HEK293 (cell line): ENCODE results near the gene PCDHA7.
"Not testable (repeated sequence)": the region's sequence is repeated elsewhere in the genome, so short reads cannot be mapped to it uniquely, and the experiment has no call there.

Source experiments
- CTCF ChIA-PET: fragments of 350-600 bp; formaldehyde crosslinking; extraction: SDS; loops from one replicate; lab custom pipeline; 2021; ENCODE audit warnings: antibody characterized with exemption; lab: Yijun Ruan, JAX
- POLR2A ChIA-PET: fragments of 300-600 bp; formaldehyde crosslinking; extraction: SDS; loops from one replicate; lab custom pipeline; 2020; ENCODE audit warnings: antibody characterized with exemption, inconsistent platforms; lab: Yijun Ruan, JAX
- H3K27ac ChIP-seq: fragments of 200-500 bp; sonication (Bioruptor generic); 2 replicates; pipeline ENCODE4 v1.5.1; 2014; ENCODE audit warnings: low read depth, low read length, control low read depth, inconsistent platforms; ENCODE audit errors: extremely low read depth
- H3K36me3 ChIP-seq, 2 experiments: fragments of 200-500 bp in 1 of 2; sonication (Bioruptor generic) in 1 of 2; 1 replicate in 1 of 2; 2 replicates in 1 of 2; pipeline ENCODE4 v1.5.1; 2014 to 2017; ENCODE audit warnings: inconsistent platforms in 2 of 2, low read length in 2 of 2; ENCODE audit not compliant: control insufficient read depth in 2 of 2, insufficient read depth in 1 of 2
- H3K4me1 ChIP-seq: fragments of 200-500 bp; sonication (Bioruptor generic); 2 replicates; pipeline ENCODE4 v1.5.1; 2014; ENCODE audit warnings: mild to moderate bottlenecking, low read length, inconsistent platforms; ENCODE audit not compliant: control insufficient read depth, insufficient read depth
- H3K4me3 ChIP-seq: 2 replicates; pipeline ENCODE4 v1.5.1; 2011; ENCODE audit warnings: low read depth, mild to moderate bottlenecking, control low read depth, low read length, moderate library complexity
- H3K9me3 ChIP-seq: fragments of 200-500 bp; sonication (Bioruptor generic); 2 replicates; pipeline ENCODE4 v1.5.1; 2014; ENCODE audit warnings: low read depth, low read length, inconsistent platforms; ENCODE audit not compliant: control insufficient read depth, insufficient read depth
- KLF9 ChIP-seq: fragments of 450-650 bp; formaldehyde crosslinking; IDR thresholded peaks from 2 replicates; pipeline ENCODE4 v1.5.1; 2016; ENCODE audit warnings: missing biosample characterization, missing genetic modification characterization, low read depth
- ZBTB1 ChIP-seq: fragments of 450-650 bp; formaldehyde crosslinking; IDR thresholded peaks from 2 replicates; pipeline ENCODE4 v1.5.1; 2016; ENCODE audit warnings: missing biosample characterization, missing genetic modification characterization
- ZBTB10 ChIP-seq: fragments of 450-650 bp; formaldehyde crosslinking; IDR thresholded peaks from 2 replicates; pipeline ENCODE4 v1.5.1; 2016; ENCODE audit warnings: missing biosample characterization, missing genetic modification characterization
- ZBTB48 ChIP-seq: fragments of 450-650 bp; formaldehyde crosslinking; IDR thresholded peaks from 2 replicates; pipeline ENCODE4 v1.5.1; 2016; ENCODE audit warnings: missing biosample characterization, missing genetic modification characterization
- ZBTB7A ChIP-seq: fragments of 450-650 bp; formaldehyde crosslinking; IDR thresholded peaks from 2 replicates; pipeline ENCODE4 v1.5.1; 2016; ENCODE audit warnings: low read depth, missing biosample characterization, missing genetic modification characterization
- ZFP41 ChIP-seq: fragments of 450-650 bp; formaldehyde crosslinking; IDR thresholded peaks from 2 replicates; pipeline ENCODE4 v1.5.1; 2016; ENCODE audit warnings: missing biosample characterization, missing genetic modification characterization, borderline replicate concordance
- ZNF2 ChIP-seq: fragments of 450-650 bp; formaldehyde crosslinking; IDR thresholded peaks from 2 replicates; pipeline ENCODE4 v1.5.1; 2016; ENCODE audit warnings: missing biosample characterization, missing genetic modification characterization
- ZNF341 ChIP-seq: fragments of 450-650 bp; formaldehyde crosslinking; IDR thresholded peaks from 2 replicates; pipeline ENCODE4; 2016; ENCODE audit warnings: low read depth, missing biosample characterization, missing genetic modification characterization
- ZNF354C ChIP-seq: fragments of 450-650 bp; formaldehyde crosslinking; IDR thresholded peaks from 2 replicates; pipeline ENCODE4 v1.5.1; 2016; ENCODE audit warnings: missing biosample characterization, missing genetic modification characterization, low read depth, borderline replicate concordance
- ZNF416 ChIP-seq: fragments of 450-650 bp; formaldehyde crosslinking; IDR thresholded peaks from 2 replicates; pipeline ENCODE4 v1.5.1; 2016; ENCODE audit warnings: missing biosample characterization, missing genetic modification characterization
- ZNF514 ChIP-seq: fragments of 450-650 bp; formaldehyde crosslinking; IDR thresholded peaks from 2 replicates; pipeline ENCODE4 v1.5.1; 2016; ENCODE audit warnings: missing biosample characterization, missing genetic modification characterization
- ZNF549 ChIP-seq: fragments of 450-650 bp; IDR thresholded peaks from 2 replicates; pipeline ENCODE4 v1.5.1; 2018; ENCODE audit warnings: missing biosample characterization, missing genetic modification characterization, mild to moderate bottlenecking, inconsistent platforms, moderate library complexity
- ZNF580 ChIP-seq: fragments of 450-650 bp; formaldehyde crosslinking; IDR thresholded peaks from 2 replicates; pipeline ENCODE4 v1.5.1; 2016; ENCODE audit warnings: missing biosample characterization, missing genetic modification characterization
- ZNF585B ChIP-seq: fragments of 450-650 bp; formaldehyde crosslinking; IDR thresholded peaks from 2 replicates; pipeline ENCODE4 v1.5.1; 2016; ENCODE audit warnings: missing biosample characterization, missing genetic modification characterization
- ZNF664 ChIP-seq: fragments of 450-650 bp; formaldehyde crosslinking; IDR thresholded peaks from 2 replicates; pipeline ENCODE4 v1.5.1; 2016; ENCODE audit warnings: missing biosample characterization, missing genetic modification characterization
- ZNF785 ChIP-seq: fragments of 450-650 bp; formaldehyde crosslinking; IDR thresholded peaks from 2 replicates; pipeline ENCODE4 v1.5.1; 2016; ENCODE audit warnings: missing biosample characterization, missing genetic modification characterization
- ZSCAN30 ChIP-seq: fragments of 450-650 bp; IDR thresholded peaks from 2 replicates; pipeline ENCODE4 v1.5.1; 2018; ENCODE audit warnings: missing biosample characterization, mild to moderate bottlenecking, missing genetic modification characterization, moderate library complexity
- TF ChIP-seq, protein P1 (sequence below): fragments of 450-650 bp; formaldehyde crosslinking; IDR thresholded peaks from 2 replicates; pipeline ENCODE4 v1.5.1; 2017; ENCODE audit warnings: missing biosample characterization, mild to moderate bottlenecking, missing genetic modification characterization, moderate library complexity

The PCDHA7 gene

GRCh38 chr5:140870221-140871201 is 36.4 kb downstream of the PCDHA7 start:
- CTCF ChIA-PET, result interaction anchor here (0.6 to 2.3 kb wide), 5 partner anchors 74 to 998 kb away, joined by 3 to 8 read pairs (median 5); partner anchors contain the start of gene PCDHB1
- no peak overlapping the region for H3K27ac ChIP-seq
- H3K9me3 ChIP-seq, result no peaks in the 10 kb centered on the region
- no peaks in the 10 kb centered on the region for H3K36me3 ChIP-seq
- H3K4me3 ChIP-seq, result no peak overlapping the region
- POLR2A ChIA-PET, result no interaction called here
- no peaks in the 10 kb centered on the region for H3K4me1 ChIP-seq
- TF ChIP-seq ZNF416 (tag by site-specific recombination) (no peak), ZBTB7A (tag by site-specific recombination) (no peak), KLF9 (tag by site-specific recombination) (no peak), ZFP41 (tag by site-specific recombination) (no peak), ZNF2 (tag by site-specific recombination) (no peak), ZBTB1 (no peak), ZNF585B (no peak), ZNF580 (tag by site-specific recombination) (no peak)

DNA sequence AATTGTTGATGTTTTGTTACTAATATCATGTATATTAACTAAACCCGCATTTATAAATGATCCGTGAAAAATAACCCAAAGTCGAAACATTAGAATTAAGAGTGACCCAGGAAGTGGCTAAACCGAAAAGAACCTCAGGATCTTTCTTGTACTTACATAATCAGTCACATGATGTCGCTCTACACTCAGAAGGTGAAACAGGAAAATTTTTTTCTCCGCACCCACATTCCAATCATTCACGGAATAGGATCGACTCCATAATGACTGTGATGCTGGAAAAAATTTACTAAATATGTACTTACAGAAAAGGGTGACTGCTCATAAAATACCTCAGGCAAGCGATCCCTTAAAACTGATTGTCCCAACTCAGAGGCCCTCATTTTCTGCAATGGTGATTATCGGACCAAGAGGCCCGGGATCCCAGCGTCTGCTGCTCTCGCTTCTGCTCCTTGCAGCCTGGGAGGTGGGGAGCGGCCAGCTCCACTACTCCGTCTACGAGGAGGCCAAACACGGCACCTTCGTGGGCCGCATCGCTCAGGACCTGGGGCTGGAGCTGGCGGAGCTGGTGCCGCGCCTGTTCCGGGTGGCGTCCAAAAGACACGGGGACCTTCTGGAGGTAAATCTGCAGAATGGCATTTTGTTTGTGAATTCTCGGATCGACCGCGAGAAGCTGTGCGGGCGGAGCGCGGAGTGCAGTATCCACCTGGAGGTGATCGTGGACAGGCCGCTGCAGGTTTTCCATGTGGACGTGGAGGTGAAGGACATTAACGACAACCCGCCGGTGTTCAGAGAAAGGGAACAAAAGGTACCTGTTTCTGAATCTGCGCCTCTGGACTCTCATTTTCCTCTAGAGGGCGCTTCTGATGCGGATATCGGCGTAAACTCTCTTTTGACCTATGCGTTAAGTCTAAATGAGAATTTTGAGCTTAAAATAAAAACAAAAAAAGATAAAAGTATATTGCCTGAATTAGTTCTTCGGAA is 41.3 kb downstream of the PCDHA7 start, which contains the start of gene PCDHA12:
PCDHA12 (plus strand) TSS at position 224 of the 981 bp plus-strand sequence; CDS start at position 389, 165 bp downstream.
- POLR2A ChIA-PET, result no interaction called here
- no peak within 1 kb of the TSS for H3K27ac ChIP-seq
- H3K36me3 ChIP-seq, result no peaks in the 10 kb centered on the region
- TF ChIP-seq ZNF785 (no peak), ZBTB48 (tag by site-specific recombination) (no peak)
- TF ChIP-seq, protein P1, sequence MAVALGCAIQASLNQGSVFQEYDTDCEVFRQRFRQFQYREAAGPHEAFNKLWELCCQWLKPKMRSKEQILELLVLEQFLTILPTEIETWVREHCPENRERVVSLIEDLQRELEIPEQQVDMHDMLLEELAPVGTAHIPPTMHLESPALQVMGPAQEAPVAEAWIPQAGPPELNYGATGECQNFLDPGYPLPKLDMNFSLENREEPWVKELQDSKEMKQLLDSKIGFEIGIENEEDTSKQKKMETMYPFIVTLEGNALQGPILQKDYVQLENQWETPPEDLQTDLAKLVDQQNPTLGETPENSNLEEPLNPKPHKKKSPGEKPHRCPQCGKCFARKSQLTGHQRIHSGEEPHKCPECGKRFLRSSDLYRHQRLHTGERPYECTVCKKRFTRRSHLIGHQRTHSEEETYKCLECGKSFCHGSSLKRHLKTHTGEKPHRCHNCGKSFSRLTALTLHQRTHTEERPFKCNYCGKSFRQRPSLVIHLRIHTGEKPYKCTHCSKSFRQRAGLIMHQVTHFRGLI (tag by site-specific recombination), result no peak
- H3K4me3 ChIP-seq, result no peak within 1 kb of the TSS
- H3K9me3 ChIP-seq, result no peaks in the 10 kb centered on the region
- CTCF ChIA-PET, result interaction anchor here (0.6 to 1.6 kb wide), 5 partner anchors 19 to 1262 kb away, joined by 3 to 10 read pairs (median 3); partner anchors contain the start of genes PCDHA10 and PCDHAC1
- H3K4me1 ChIP-seq, result no peaks in the 10 kb centered on the region

GRCh38 chr5:140876541-140877261 is 42.6 kb downstream of the PCDHA7 start:
- H3K4me3 ChIP-seq, H3K4me1 ChIP-seq, H3K36me3 ChIP-seq, POLR2A ChIA-PET, H3K27ac ChIP-seq, H3K9me3 ChIP-seq: not testable (repeated sequence)
- CTCF ChIA-PET, result interaction anchor here (0.6 to 1.6 kb wide), 3 partner anchors 20 to 164 kb away, joined by 4 to 10 read pairs (median 6); partner anchors contain the start of gene PCDHA10

DNA sequence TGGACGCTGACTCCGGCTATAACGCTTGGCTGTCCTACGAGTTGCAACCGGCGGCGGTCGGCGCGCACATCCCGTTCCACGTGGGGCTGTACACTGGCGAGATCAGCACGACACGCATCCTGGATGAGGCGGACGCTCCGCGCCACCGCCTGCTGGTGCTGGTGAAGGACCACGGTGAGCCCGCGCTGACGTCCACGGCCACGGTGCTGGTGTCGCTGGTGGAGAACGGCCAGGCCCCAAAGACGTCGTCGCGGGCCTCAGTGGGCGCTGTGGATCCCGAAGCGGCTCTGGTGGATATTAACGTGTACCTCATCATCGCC is 43.2 kb downstream of the PCDHA7 start:
- Histone ChIP-seq H3K27ac (no peak overlapping the region), H3K36me3 (no peaks in the 10 kb centered on the region), H3K4me1 (no peaks in the 10 kb centered on the region), H3K9me3 (no peaks in the 10 kb centered on the region), H3K4me3 (no peak overlapping the region)
- CTCF ChIA-PET, result no interaction called here
- POLR2A ChIA-PET, result no interaction called here
- no peak for TF ChIP-seq ZNF549 (tag by site-specific recombination)
- TF ChIP-seq ZBTB10 (tag by site-specific recombination), result no peak
- no peak for TF ChIP-seq ZNF354C (tag by site-specific recombination)
- TF ChIP-seq ZSCAN30 (tag by site-specific recombination), result no peak
- TF ChIP-seq ZNF664 (tag by site-specific recombination), result no peak
- no peak for TF ChIP-seq ZNF514 (tag by site-specific recombination)
- no peak for TF ChIP-seq ZNF341
